Stomach smooth muscle (tissue), 2 donors: ENCODE data around the gene UCHL3.

Experiments used
- H3K27ac ChIP-seq: one replicate; pipeline ENCODE4 v1.7.0; 2013; ENCODE audit warnings: mild to moderate bottlenecking, low read length, inconsistent platforms
- H3K27me3 ChIP-seq, 2 donors: one replicate each; pipeline ENCODE4 v1.7.0; 2013; ENCODE audit warnings: low read length in 2 of 2; ENCODE audit not compliant: insufficient read depth in 2 of 2, control insufficient read depth in 1 of 2
- H3K36me3 ChIP-seq, 2 donors: one replicate each; pipeline ENCODE4 v1.7.0; 2013; ENCODE audit warnings: low read length in 2 of 2; ENCODE audit not compliant: control insufficient read depth in 2 of 2, insufficient read depth in 2 of 2
- H3K4me1 ChIP-seq: one replicate; pipeline ENCODE4 v1.7.0; 2013; ENCODE audit warnings: low read length; ENCODE audit not compliant: control insufficient read depth, insufficient read depth
- H3K4me3 ChIP-seq, 2 donors: one replicate each; pipeline ENCODE4 v1.7.0; 2013; ENCODE audit warnings: low read length in 2 of 2
- H3K9ac ChIP-seq, 2 donors: one replicate each; pipeline ENCODE4 v1.7.0; 2013; ENCODE audit warnings: low read length in 2 of 2, mild to moderate bottlenecking in 1 of 2
- H3K9me3 ChIP-seq, 2 donors: one replicate each; pipeline ENCODE4 v1.7.0; 2013; ENCODE audit warnings: low read length in 2 of 2; ENCODE audit not compliant: control insufficient read depth in 2 of 2
- donor health status: healthy.
- donor health status: Pancreatic carcinoma.

The UCHL3 gene

DNA sequence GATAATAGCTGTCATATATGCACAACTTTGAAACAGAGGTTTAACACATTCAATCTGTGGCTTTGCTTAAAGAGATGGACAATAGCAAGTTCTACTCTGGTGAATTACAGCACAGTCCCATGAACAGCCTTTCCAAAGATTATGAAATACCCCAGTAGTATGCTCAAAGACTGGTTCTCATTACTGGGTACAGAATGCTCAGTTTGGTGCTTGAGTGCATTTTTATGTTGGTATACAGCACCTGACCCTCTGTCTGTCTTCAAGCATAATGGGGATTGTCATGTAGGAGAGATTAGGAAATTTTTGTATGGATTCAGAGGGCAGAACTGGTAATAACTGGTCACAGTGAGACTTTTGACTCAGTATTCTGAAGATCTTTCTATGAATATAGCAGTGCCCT lies 94.1 kb downstream of the UCHL3 start:
- Histone ChIP-seq H3K27ac (no peak overlapping the region), H3K9me3 (no peaks in the 10 kb centered on the region), H3K27me3 (no peaks in the 10 kb centered on the region), H3K36me3 (no peaks in the 10 kb centered on the region), H3K4me3 (no peak overlapping the region), H3K4me1 (no peaks in the 10 kb centered on the region), H3K9ac (no peak overlapping the region)

DNA sequence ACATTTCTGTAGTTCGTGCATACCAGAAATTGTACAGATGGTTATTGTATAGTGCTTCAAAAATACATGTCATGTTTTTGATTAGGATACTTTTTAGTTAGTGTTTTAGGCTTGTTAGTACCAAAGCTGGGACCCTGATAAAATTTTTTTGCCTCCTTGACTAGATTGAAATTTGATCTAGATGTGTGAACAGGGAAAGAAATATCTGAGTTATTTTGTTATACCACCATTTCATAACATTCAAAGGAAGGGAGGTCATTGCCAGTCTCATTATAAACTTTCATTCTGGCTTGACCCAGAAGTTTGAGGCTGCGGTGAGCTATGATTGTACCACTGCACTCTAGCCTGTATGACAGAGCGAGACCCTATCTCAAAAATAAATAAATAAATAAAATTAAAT lies 95.5 kb downstream of the UCHL3 start:
- Histone ChIP-seq H3K9me3 (no peaks in the 10 kb centered on the region), H3K9ac (no peak overlapping the region), H3K27me3 (no peaks in the 10 kb centered on the region), H3K27ac (no peak overlapping the region), H3K4me1 (no peaks in the 10 kb centered on the region), H3K4me3 (no peak overlapping the region), H3K36me3 (no peaks in the 10 kb centered on the region)

DNA sequence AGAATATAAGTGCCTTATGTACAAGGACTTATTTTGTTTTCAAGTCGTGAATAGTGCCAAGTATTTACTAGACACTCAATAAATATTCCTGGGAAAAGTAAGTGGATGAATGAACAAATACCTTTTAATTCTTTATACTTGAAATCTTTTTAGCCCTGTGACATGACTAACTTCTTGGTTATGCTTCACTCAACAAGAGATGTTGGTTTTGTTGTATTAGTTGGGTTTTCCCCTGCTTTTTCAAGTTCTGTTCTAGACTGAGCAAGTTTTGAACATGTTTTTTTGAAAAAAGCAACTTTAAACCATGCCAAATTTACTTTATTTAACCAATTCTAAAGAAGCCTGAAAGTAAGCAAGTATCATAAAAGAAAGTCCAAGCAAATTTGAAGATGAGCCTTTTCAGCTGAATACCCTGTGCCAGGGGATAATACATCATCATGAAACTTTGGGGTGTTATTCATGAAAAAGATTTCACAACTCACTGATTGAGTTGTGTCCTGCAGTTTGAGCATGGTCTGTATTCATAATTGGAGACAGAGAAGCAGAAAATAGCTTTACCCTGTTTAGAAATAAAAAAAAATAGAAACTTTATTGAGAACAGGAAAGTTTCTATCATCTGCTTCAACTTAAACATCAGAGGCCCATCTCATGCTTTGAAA lies 97.7 kb downstream of the UCHL3 start:
- Histone ChIP-seq H3K27ac (no peak overlapping the region), H3K9ac (no peak overlapping the region), H3K9me3 (no peaks in the 10 kb centered on the region), H3K4me3 (no peak overlapping the region), H3K4me1 (no peaks in the 10 kb centered on the region), H3K36me3 (no peaks in the 10 kb centered on the region), H3K27me3 (no peaks in the 10 kb centered on the region)

DNA sequence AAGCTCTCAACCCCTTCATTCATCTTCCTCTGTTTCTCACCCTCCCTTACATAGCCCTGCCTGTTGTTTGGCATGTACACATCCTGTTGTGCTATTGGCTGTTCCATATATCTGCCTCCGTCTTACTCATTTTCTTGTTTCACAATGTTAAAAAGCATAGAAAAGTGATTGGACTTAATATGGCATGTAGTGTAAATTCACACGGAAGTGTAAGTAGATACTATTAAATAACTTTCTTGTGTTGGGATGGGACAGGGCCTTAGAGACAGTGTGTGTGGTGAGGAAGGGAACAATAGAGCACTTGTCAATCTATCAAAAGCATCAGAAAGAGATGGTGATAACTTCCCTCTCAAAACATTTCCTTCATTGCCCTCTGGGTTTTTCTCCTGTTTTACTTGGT lies 98.9 kb downstream of the UCHL3 start:
- H3K27ac ChIP-seq = no peak overlapping the region
- H3K4me3 ChIP-seq = no peak overlapping the region
- H3K9ac ChIP-seq = no peak overlapping the region
- no peaks in the 10 kb centered on the region for H3K27me3 ChIP-seq
- H3K9me3 ChIP-seq = no peaks in the 10 kb centered on the region
- H3K4me1 ChIP-seq = no peaks in the 10 kb centered on the region
- no peaks in the 10 kb centered on the region for H3K36me3 ChIP-seq

DNA sequence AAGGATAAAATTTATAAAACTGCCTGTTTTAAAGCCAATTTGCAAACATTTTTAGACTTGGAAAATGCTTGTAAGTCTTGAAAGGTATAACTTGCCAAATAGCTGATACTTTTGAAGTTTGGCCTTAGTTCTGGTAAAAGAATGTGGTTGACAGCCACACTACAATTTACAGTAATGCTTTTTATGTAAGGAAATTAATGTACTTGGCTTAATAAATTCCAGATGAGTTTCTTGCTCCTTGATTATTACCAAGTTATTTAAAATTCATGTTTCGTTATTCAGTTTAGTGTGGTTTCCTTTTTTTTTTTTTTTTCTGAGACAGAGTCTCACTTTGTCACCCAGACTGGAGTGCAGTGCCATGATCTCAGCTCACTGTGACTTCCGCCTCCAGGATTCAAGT lies 101.4 kb downstream of the UCHL3 start:
- Histone ChIP-seq H3K9ac (no peak overlapping the region), H3K4me3 (no peak overlapping the region), H3K27me3 (no peaks in the 10 kb centered on the region), H3K36me3 (no peaks in the 10 kb centered on the region), H3K27ac (no peak overlapping the region), H3K4me1 (no peaks in the 10 kb centered on the region), H3K9me3 (no peaks in the 10 kb centered on the region)

DNA sequence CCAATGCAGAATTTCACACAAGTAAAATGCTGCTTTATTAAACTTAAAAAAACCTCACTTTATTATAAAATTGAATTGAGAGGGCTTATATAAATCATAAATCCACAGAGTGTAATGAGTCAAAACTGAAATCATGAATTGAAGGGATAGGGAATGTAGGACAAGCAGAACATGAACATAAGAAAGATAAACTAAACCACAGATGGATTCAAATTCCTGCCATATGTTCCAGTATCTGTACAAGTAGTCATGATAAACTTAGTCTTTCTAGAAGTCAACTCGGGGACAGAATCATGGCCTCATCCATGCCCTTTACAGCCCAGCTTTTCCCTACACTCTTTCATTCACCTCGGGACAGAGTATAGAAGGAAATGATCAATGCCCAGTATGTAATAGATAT lies 103.1 kb downstream of the UCHL3 start:
- Histone ChIP-seq H3K4me3 (no peak overlapping the region), H3K27me3 (no peaks in the 10 kb centered on the region), H3K36me3 (no peaks in the 10 kb centered on the region), H3K9me3 (no peaks in the 10 kb centered on the region), H3K4me1 (no peaks in the 10 kb centered on the region), H3K9ac (no peak overlapping the region), H3K27ac (no peak overlapping the region)
